Stimulated activated CD8-positive, alpha-beta memory T cell treated with anti-CD3 and anti-CD28 coated beads, Interleukin-15, amount 100 ng/mL, for 4 hours (primary cell): ENCODE measurements around the gene IGF2BP2.
"Not testable (repeated sequence)": the region's sequence is repeated elsewhere in the genome, so short reads cannot be mapped to it uniquely, and the experiment has no call there.

Source experiments
- DNase-seq, 2 donors: peaks; one replicate each; pipeline ENCODE4 v3.0.0-alpha.2; 2020; ENCODE audit warnings: low read depth in 2 of 2

Gene IGF2BP2

DNA sequence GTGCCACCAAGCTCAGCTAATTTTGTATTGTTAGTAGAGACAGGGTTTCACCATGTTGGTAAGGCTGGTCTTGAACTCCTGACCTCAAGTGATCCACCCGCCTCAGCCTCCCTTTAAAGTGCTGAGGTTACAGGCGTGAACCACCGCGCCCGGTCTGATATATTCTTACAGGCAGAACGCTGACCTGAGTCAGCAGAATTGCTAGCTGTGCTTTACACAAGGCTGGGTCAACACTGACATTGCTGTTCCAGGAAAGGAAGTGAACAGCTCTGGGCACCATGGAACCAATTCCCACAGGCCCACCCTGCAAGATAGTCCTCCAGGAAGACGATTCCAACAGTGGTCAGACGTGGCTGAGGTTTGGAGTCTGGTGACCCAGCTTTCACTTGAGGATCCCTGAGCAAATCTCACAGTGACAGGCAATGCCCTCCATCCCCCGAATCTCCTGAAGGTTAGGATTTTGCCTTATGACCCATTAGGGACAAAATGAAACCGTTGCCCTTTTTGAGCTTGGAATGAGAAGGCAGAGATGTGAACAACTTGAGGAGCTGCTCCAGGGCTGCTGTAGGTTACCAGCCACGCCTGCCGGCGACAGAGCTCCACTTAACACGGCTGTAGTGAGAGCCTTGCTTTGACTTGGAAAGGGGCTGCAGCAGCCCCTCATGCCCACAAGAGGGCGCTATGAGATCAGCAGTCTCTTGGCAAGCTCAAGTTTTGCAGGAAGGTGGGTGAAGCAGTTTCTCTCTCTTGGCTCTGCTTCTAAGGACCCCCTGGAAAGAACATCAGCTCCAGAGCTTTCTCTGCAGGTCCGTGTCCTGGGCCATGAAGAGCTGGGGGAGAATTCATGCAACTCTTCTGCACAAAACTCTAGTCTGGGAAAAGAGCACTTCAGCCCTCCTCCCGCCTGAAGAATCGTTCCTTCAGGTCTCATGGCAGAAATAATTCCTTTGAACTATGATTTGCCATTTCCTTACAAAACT lies 164.6 kb downstream of the IGF2BP2 start:
- DNase-seq = peak; percentile 13 to 15

GRCh38 chr3:185658943-185659342 lies 165.9 kb downstream of the IGF2BP2 start:
- DNase-seq = no peak

DNA sequence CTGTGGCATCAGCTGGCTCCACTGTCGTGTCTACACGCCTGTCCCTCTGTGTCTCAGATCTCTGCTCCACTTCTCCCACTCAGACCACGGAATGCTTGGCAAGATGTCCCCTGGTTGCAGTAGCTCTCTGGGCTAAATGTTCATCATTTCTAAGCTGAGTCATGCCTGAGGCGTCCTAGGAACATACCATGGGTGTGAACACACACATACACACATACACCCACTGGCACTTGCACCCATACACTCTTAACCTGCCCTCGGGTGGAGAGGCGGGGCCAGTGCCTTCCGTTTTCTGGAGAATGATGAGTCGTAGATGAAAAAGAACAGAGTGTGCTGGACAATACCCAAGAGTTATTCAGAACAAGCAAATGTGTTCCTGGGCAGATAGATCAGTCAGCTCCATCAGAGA lies 166.3 kb downstream of the IGF2BP2 start:
- no peak for DNase-seq

DNA sequence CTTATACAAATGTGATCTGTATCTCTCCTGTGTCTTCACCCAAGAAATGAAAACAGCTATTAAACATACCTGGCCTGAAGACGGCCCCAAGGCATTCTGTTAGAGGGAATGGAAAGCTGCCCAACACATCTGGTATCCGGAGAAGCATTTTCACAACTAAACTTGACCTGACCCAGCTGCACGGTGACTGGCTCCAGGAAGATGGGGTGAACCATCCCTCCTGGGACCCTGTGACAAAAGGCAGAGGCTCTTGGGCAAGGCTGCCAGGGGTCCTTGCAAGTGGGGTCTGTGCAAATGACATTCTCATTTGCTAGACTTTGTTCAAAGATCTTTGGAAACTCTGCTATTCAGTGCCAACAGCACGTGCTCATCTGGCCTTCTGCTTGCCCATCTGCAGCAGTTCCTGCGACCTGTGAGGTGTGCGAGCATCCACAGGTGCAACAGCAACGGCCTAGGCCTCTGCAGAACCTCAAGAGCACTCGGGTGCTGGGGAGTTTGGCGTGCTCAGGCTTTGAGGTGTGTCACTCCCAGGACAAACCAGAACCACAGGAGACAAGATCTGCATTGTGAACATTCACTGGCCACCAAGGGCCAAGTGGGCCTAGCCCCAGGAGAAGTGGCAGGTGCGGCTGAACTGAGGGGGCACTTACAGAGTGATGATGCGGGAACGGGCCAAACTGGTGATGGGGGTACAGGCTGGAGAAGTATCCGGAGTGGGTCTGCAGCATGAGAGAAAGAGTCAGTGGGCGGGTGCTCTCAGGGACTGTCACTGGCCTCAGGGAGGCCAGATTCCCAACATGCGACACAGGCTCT lies 166.9 kb downstream of the IGF2BP2 start:
- DNase-seq = no peak

DNA sequence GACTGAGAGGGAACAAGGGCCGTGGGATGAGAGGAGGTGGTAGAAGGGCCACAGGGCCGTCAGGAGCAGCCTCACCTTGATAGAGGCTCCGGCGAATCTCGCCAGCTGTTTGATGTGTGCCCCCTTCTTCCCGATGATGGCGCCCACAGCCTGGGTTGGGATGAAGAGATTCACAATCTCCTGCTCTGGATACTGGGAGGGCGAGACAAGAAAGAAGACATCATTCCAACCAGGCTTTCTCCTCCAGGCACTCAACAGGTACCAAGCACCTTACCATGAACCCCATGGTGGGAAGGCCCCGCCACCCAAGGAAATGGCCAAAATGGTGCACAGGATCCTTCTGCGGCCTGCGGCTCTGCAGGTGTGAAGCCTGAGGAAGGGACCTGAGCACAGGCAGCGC lies 167.6 kb downstream of the IGF2BP2 start:
- no peak for DNase-seq

- no peak for DNase-seq
Measured at GRCh38 chr3:185656321-185656840, 168.5 kb downstream of the IGF2BP2 start.

- DNase-seq = no peak
Measured at GRCh38 chr3:185655426-185656320, 169.2 kb downstream of the IGF2BP2 start.

DNA sequence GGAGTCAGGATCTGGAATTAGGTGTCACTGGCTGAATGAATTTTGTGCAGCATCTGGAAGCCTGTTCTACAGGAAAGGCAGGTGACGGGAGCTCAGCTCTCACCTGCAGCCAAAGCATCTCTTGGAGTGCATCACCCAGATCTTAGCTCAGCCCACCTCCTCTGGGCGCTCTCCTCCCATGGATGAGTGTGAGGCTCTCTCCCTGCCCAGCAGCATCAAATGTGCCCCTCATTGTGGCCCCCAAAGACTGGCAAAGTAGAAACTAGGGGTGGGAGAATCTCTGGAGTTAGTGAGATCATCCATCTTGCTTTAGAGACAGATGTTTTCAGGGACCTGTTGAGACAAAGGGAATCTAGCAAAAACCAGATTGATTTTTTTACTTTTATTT lies 170.1 kb downstream of the IGF2BP2 start:
- no peak for DNase-seq

DNA sequence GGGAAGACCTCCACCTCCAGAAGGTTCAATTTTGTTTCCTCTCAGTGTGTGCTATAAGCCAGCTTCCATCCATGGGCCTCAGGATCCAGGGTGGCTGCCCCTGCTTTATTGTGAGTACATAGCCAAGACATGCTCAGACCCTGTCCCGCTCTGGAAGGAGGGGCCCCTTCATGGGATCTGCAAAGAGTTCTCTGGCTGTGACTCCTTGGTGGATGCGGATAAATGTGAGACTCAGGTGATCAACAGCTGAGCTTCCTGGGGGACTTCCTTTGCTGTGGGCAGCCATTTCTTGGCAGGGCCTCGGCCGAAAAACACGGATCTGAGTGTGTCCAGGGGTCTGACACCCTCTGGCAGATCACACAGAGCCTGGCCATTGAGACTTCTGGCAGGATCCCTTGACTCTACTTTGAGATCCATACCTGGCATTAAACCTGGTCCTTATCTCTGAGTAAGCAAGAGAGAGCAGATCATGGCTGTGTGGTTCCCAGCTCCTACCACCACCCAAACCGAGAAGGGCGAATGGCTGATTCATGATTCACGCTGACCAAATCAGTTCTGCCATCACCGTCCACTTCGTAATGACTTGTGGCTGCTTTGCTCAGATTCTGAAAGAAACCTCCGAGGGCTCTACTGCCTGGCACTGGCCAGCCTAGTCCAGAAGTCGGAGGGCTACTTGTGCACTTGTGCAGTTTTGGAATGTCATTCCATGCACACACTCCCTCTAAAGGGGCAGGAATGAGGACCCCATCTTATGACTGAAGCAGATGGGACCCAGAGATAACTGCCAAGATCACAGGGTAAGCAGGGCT lies 170.7 kb downstream of the IGF2BP2 start:
- DNase-seq = no peak

GRCh38 chr3:185651971-185652370 lies 172.9 kb downstream of the IGF2BP2 start:
- no peak for DNase-seq

- no peak for DNase-seq
Measured at GRCh38 chr3:185649414-185649813, 175.4 kb downstream of the IGF2BP2 start.

GRCh38 chr3:185648396-185648795 lies 176.4 kb downstream of the IGF2BP2 start:
- no peak for DNase-seq

GRCh38 chr3:185647880-185648210 lies 177.0 kb downstream of the IGF2BP2 start:
- no peak for DNase-seq

- no peak for DNase-seq
Measured at GRCh38 chr3:185647134-185647879, 177.5 kb downstream of the IGF2BP2 start.

DNA sequence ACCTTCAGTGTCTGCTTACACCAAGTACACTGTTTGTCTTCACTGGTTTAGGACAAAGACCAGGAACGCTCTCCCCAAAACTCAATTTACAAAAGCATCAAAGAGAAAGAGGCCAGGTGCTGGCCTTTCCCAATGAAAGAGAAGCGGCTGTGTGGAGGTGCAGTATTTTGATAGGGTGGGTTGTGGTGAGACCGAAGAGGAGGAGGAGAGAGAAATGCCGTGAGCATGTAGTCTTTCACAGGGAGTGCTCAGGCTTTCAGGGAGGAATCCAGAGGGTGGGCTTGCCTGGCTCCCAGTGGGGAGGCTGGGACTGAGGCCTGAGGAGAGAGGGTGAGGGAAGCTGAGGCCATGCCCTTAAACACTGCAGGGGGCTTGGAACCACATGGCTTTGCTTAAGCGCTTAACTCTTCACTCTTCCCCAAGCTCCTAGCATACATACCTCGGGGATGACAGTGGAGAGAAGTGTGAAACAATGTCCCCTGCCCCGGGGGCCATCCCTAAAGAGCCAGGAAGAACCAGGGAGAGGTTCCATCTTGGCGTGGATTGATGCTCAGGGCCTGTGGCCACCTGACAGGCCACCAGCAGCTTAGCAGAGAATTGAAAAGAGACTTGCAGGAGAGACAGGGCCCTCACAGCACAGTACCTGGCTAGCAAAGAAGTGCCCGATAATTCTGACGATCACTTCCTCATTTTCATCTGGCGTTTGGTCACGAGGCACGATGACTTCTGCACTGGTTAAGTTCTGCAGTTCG lies 178.3 kb downstream of the IGF2BP2 start:
- DNase-seq = no peak

DNA sequence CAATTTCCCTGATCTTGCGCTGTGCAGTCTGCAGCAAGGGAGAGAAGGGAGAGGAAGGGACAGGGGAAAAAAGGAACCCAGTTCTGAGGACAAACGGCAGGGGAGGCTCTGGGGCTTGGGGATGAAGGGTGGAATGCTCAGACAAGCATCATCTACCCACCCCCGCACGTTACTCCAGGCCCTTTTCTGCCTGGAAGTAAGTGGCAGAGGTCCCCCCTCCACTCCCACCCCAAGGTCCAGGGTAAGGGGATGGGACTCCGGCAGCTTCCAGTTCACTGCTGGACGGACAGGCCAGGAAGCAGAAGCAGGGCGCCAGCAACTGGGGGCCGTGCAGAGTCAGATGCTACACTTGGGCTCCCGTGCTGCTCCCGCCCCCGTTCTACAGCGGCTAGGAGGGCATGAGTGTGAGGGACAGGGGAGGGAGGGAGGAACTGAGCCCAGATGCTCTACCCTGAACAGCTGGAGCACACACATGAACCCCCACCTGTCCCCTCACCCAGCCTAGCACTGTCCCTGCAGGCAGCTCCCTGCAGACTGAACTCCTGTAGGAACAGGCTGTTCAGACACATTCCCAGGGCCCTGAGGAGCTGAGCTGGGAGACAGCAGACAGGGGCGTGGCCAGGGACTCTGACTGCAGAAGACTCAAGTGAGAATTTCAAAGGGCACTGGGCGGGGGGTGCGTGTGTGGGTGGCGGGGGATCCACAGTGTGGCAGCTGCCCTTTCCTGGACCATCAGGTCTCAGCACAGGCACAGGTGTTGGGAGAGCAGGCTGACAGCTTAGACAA lies 179.1 kb downstream of the IGF2BP2 start:
- no peak for DNase-seq

DNA sequence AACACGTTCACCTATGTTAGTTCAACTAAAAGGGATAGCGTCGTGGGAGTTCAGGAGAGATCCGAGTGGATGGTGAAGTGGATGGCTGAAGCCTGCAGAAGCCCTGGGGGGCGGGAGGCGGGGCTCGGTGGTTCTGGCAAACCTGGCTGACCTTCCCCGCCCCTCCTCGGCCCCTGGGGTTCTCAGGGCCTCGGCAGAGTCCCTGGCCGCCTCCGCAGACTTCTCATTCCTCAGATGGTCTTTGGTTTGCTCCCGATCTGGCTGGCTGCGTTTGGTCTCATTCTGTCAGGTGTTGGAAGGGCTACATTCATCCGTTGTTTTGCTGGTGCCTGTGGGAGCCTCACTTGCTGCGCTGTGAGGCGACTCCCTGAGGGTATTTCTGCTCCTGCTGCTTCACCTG lies 179.7 kb downstream of the IGF2BP2 start:
- not testable (repeated sequence) for DNase-seq

- no peak for DNase-seq
Measured at GRCh38 chr3:185640308-185640707, 184.5 kb downstream of the IGF2BP2 start.
